ENCODE results near the gene CLN3.
"Not testable (repeated sequence)": the region's sequence is repeated elsewhere in the genome, so short reads cannot be mapped to it uniquely, and the experiment has no call there.

Gene CLN3

GRCh38 chr16:28528463-28528867 lies 36.6 kb upstream of the CLN3 start:
- Histone ChIP-seq H3K9me3 (ENCODE audit: control insufficient read depth, low read length) (no peaks in the 10 kb centered on the region), H3K4me3 (ENCODE audit: low read length) (no peak overlapping the region), H3K4me1 (ENCODE audit: control insufficient read depth, insufficient read depth, low read length) (peaks cover 47% of the 10 kb centered on the region), H3K36me3 (ENCODE audit: control insufficient read depth, insufficient read depth, low read length, severe bottlenecking) (no peaks in the 10 kb centered on the region), H3K9ac (ENCODE audit: low read length) (no peak overlapping the region), H3K27me3 (replicated peaks; ENCODE audit: control insufficient read depth, insufficient read depth, low read length) (no peaks in the 10 kb centered on the region)
- DNase-seq (ENCODE audit: low read depth), result no peak

- no peak overlapping the region for H3K4me3 ChIP-seq (ENCODE audit: low read length)
- peaks cover 42% of the 10 kb centered on the region for H3K4me1 ChIP-seq (ENCODE audit: control insufficient read depth, insufficient read depth, low read length)
- no peaks in the 10 kb centered on the region for H3K36me3 ChIP-seq (ENCODE audit: control insufficient read depth, insufficient read depth, low read length, severe bottlenecking)
- H3K9me3 ChIP-seq (ENCODE audit: control insufficient read depth, low read length), result no peaks in the 10 kb centered on the region
- no peak overlapping the region for H3K9ac ChIP-seq (ENCODE audit: low read length)
- DNase-seq (ENCODE audit: low read depth), result no peak
- no peaks in the 10 kb centered on the region for H3K27me3 ChIP-seq (replicated peaks; ENCODE audit: control insufficient read depth, insufficient read depth, low read length)
Measured at GRCh38 chr16:28527985-28528384, 36.1 kb upstream of the CLN3 start.

GRCh38 chr16:28527100-28527785 lies 35.4 kb upstream of the CLN3 start:
- not testable (repeated sequence) for H3K4me3 ChIP-seq (ENCODE audit: low read length); H3K36me3 ChIP-seq (ENCODE audit: control insufficient read depth, insufficient read depth, low read length, severe bottlenecking); H3K27me3 ChIP-seq (replicated peaks; ENCODE audit: control insufficient read depth, insufficient read depth, low read length); H3K9me3 ChIP-seq (ENCODE audit: control insufficient read depth, low read length); H3K9ac ChIP-seq (ENCODE audit: low read length)
- H3K4me1 ChIP-seq (ENCODE audit: control insufficient read depth, insufficient read depth, low read length), result peaks cover 35% of the 10 kb centered on the region
- DNase-seq (ENCODE audit: low read depth), result peak; percentile 46

GRCh38 chr16:28526201-28527099 lies 34.6 kb upstream of the CLN3 start:
- Histone ChIP-seq H3K36me3 (ENCODE audit: control insufficient read depth, insufficient read depth, low read length, severe bottlenecking) (no peaks in the 10 kb centered on the region), H3K4me3 (ENCODE audit: low read length) (no peak overlapping the region), H3K4me1 (ENCODE audit: control insufficient read depth, insufficient read depth, low read length) (peaks cover 27% of the 10 kb centered on the region), H3K27me3 (replicated peaks; ENCODE audit: control insufficient read depth, insufficient read depth, low read length) (no peaks in the 10 kb centered on the region), H3K9me3 (ENCODE audit: control insufficient read depth, low read length) (no peaks in the 10 kb centered on the region), H3K9ac (ENCODE audit: low read length) (no peak overlapping the region)
- DNase-seq (ENCODE audit: low read depth), result no peak

- no peaks in the 10 kb centered on the region for H3K36me3 ChIP-seq (ENCODE audit: control insufficient read depth, insufficient read depth, low read length, severe bottlenecking)
- no peaks in the 10 kb centered on the region for H3K9me3 ChIP-seq (ENCODE audit: control insufficient read depth, low read length)
- no peak for DNase-seq (ENCODE audit: low read depth)
- no peak overlapping the region for H3K9ac ChIP-seq (ENCODE audit: low read length)
- peaks cover 23% of the 10 kb centered on the region for H3K4me1 ChIP-seq (ENCODE audit: control insufficient read depth, insufficient read depth, low read length)
- no peak overlapping the region for H3K4me3 ChIP-seq (ENCODE audit: low read length)
- no peaks in the 10 kb centered on the region for H3K27me3 ChIP-seq (replicated peaks; ENCODE audit: control insufficient read depth, insufficient read depth, low read length)
Measured at GRCh38 chr16:28524681-28525171, 32.9 kb upstream of the CLN3 start.

- H3K9me3 ChIP-seq (ENCODE audit: control insufficient read depth, low read length), result no peaks in the 10 kb centered on the region
- H3K36me3 ChIP-seq (ENCODE audit: control insufficient read depth, insufficient read depth, low read length, severe bottlenecking), result no peaks in the 10 kb centered on the region
- no peak overlapping the region for H3K9ac ChIP-seq (ENCODE audit: low read length)
- no peaks in the 10 kb centered on the region for H3K27me3 ChIP-seq (replicated peaks; ENCODE audit: control insufficient read depth, insufficient read depth, low read length)
- peaks cover 15% of the 10 kb centered on the region for H3K4me1 ChIP-seq (ENCODE audit: control insufficient read depth, insufficient read depth, low read length)
- H3K4me3 ChIP-seq (ENCODE audit: low read length), result no peak overlapping the region
- DNase-seq (ENCODE audit: low read depth), result no peak
Measured at GRCh38 chr16:28522792-28523191, 30.9 kb upstream of the CLN3 start.

- Histone ChIP-seq H3K9me3 (ENCODE audit: control insufficient read depth, low read length) (no peaks in the 10 kb centered on the region), H3K36me3 (ENCODE audit: control insufficient read depth, insufficient read depth, low read length, severe bottlenecking) (no peaks in the 10 kb centered on the region), H3K27me3 (replicated peaks; ENCODE audit: control insufficient read depth, insufficient read depth, low read length) (no peaks in the 10 kb centered on the region), H3K9ac (ENCODE audit: low read length) (no peak overlapping the region), H3K4me3 (ENCODE audit: low read length) (no peak overlapping the region), H3K4me1 (ENCODE audit: control insufficient read depth, insufficient read depth, low read length) (peaks cover 9% of the 10 kb centered on the region)
- DNase-seq (ENCODE audit: low read depth), result no peak
Measured at GRCh38 chr16:28521436-28521835, 29.6 kb upstream of the CLN3 start.

GRCh38 chr16:28520672-28521071 lies 28.8 kb upstream of the CLN3 start:
- Histone ChIP-seq H3K4me3 (ENCODE audit: low read length) (no peak overlapping the region), H3K27me3 (replicated peaks; ENCODE audit: control insufficient read depth, insufficient read depth, low read length) (no peaks in the 10 kb centered on the region), H3K9ac (ENCODE audit: low read length) (no peak overlapping the region), H3K36me3 (ENCODE audit: control insufficient read depth, insufficient read depth, low read length, severe bottlenecking) (no peaks in the 10 kb centered on the region), H3K9me3 (ENCODE audit: control insufficient read depth, low read length) (no peaks in the 10 kb centered on the region), H3K4me1 (ENCODE audit: control insufficient read depth, insufficient read depth, low read length) (peaks cover 9% of the 10 kb centered on the region)
- no peak for DNase-seq (ENCODE audit: low read depth)

- Histone ChIP-seq H3K4me3 (ENCODE audit: low read length) (no peak overlapping the region), H3K4me1 (ENCODE audit: control insufficient read depth, insufficient read depth, low read length) (no peaks in the 10 kb centered on the region), H3K9ac (ENCODE audit: low read length) (no peak overlapping the region), H3K27me3 (replicated peaks; ENCODE audit: control insufficient read depth, insufficient read depth, low read length) (peaks cover 4% of the 10 kb centered on the region), H3K36me3 (ENCODE audit: control insufficient read depth, insufficient read depth, low read length, severe bottlenecking) (no peaks in the 10 kb centered on the region), H3K9me3 (ENCODE audit: control insufficient read depth, low read length) (no peaks in the 10 kb centered on the region)
- no peak for DNase-seq (ENCODE audit: low read depth)
Measured at GRCh38 chr16:28514246-28514645, 22.4 kb upstream of the CLN3 start.

GRCh38 chr16:28513484-28514181 lies 21.8 kb upstream of the CLN3 start:
- peaks cover 4% of the 10 kb centered on the region for H3K27me3 ChIP-seq (replicated peaks; ENCODE audit: control insufficient read depth, insufficient read depth, low read length)
- H3K36me3 ChIP-seq (ENCODE audit: control insufficient read depth, insufficient read depth, low read length, severe bottlenecking), result no peaks in the 10 kb centered on the region
- H3K9me3 ChIP-seq (ENCODE audit: control insufficient read depth, low read length), result no peaks in the 10 kb centered on the region
- H3K4me1 ChIP-seq (ENCODE audit: control insufficient read depth, insufficient read depth, low read length), result no peaks in the 10 kb centered on the region
- DNase-seq (ENCODE audit: low read depth), result no peak
- no peak overlapping the region for H3K9ac ChIP-seq (ENCODE audit: low read length)
- no peak overlapping the region for H3K4me3 ChIP-seq (ENCODE audit: low read length)

All from adipocyte (in vitro differentiated cells).